Uterus (tissue), 2 donors: ENCODE results near the gene PRSS38.

Experiments used
- POLR2A ChIP-seq, 2 donors: fragments of 450-650 bp; IDR thresholded peaks; one replicate each; pipeline ENCODE4 v1.6.1; 2016; ENCODE audit warnings: antibody characterized with exemption in 2 of 2, mild to moderate bottlenecking in 1 of 2, moderate library complexity in 1 of 2
- TF ChIP-seq, protein P1 (sequence below), 4 experiments: fragments of 200-600 bp in 2 of 4; fragments of 450-650 bp in 2 of 4; sonication (generic) in 2 of 4; IDR thresholded peaks; one replicate each; pipeline ENCODE4 v1.5.1; 2016 to 2019; ENCODE audit warnings: antibody characterized with exemption in 4 of 4, mild to moderate bottlenecking in 2 of 4, moderate library complexity in 1 of 4

DNA sequence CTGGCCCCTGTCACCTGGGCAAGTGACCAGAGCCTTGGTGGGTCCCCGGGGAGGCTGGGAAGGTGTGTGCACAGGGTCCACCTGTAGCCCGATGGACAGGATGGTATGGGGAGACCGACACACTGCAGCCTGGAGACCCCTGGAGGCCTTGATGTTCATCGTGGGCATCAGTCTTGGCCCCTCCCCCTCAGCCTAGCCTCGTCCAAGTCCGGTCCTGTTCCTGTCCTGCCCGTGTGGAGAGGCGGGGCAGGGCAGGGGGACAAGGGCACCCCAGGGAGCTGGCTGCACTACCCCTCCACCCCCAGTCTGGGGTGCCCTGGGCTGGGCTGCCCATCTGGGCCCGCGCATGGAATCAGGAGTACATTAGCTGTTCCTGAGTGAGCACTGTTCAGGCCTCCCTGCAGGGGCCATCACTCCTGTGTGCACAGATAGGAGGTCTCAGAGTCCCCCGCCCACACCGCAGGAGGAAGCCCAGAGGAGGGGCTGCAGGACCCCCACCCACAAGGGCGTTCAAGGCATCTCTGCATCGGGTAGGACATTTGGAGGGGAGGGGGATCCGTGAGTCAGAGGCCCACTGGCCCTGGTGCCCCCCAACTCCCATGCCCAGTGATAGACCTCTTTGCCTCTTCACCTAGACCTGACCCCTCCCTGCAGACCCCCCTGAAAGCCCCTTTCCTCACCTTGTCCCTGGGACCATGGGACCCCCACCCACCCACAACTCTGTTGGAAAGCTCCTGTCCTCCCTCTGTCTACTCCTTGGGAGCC, 69.1 kb downstream of the PRSS38 start:
- TF ChIP-seq, protein P1, sequence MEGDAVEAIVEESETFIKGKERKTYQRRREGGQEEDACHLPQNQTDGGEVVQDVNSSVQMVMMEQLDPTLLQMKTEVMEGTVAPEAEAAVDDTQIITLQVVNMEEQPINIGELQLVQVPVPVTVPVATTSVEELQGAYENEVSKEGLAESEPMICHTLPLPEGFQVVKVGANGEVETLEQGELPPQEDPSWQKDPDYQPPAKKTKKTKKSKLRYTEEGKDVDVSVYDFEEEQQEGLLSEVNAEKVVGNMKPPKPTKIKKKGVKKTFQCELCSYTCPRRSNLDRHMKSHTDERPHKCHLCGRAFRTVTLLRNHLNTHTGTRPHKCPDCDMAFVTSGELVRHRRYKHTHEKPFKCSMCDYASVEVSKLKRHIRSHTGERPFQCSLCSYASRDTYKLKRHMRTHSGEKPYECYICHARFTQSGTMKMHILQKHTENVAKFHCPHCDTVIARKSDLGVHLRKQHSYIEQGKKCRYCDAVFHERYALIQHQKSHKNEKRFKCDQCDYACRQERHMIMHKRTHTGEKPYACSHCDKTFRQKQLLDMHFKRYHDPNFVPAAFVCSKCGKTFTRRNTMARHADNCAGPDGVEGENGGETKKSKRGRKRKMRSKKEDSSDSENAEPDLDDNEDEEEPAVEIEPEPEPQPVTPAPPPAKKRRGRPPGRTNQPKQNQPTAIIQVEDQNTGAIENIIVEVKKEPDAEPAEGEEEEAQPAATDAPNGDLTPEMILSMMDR (IDR thresholded peaks at IDR 0.05): no peak
- TF ChIP-seq POLR2A (IDR thresholded peaks at IDR 0.05): no peak
